ENCODE results near the gene BCL6B. TPM values are rescaled to one million over a fixed set of nuclear protein-coding genes. Genes with fewer than 3 reads are reported as not detected.

The BCL6B gene
- total RNA-seq, 2 donors from 2014 or later: 2.9 to 7.0 TPM

GRCh38 chr17:7016886-7017826, 5.7 kb upstream of the BCL6B start:
- peaks cover 18% of the 10 kb centered on the region for H3K36me3 Mint-ChIP-seq (ENCODE audit: low read depth)
- Histone ChIP-seq H3K4me3 (ENCODE audit: low read length) (no peak overlapping the region), H3K9ac (ENCODE audit: extremely low read depth, low read length, poor library complexity, severe bottlenecking) (no peak overlapping the region), H3K36me3 (ENCODE audit: control insufficient read depth, insufficient read depth, low read length) (peaks cover 3% of the 10 kb centered on the region), H3K9me3 (ENCODE audit: control insufficient read depth, low read length) (no peaks in the 10 kb centered on the region), H3K4me1 (ENCODE audit: control insufficient read depth, insufficient read depth, low read length) (no peaks in the 10 kb centered on the region), H3K27ac (ENCODE audit: low read depth, low read length) (no peak overlapping the region), H3K27me3 (ENCODE audit: control insufficient read depth, insufficient read depth, low read length, poor library complexity, severe bottlenecking) (peaks cover 16% of the 10 kb centered on the region)
- TF ChIP-seq CTCF (conservative IDR thresholded peaks at IDR 0.05): no peak
- H3K27ac Mint-ChIP-seq: no peak overlapping the region
- H3K4me3 Mint-ChIP-seq: no peak overlapping the region
- H3K27me3 Mint-ChIP-seq (ENCODE audit: insufficient read depth): peaks cover 17% of the 10 kb centered on the region
- H3K9me3 Mint-ChIP-seq: no peaks in the 10 kb centered on the region
- WGBS, 2 experiments (ENCODE audit: insufficient coverage in 1 of 2, insufficient read length in 1 of 2): 92 to 93% methylated on average over 11 to 20 of the region's 20 CpGs
- peak; percentile 48 for DNase-seq
- peaks cover 30% of the 10 kb centered on the region for H3K4me1 Mint-ChIP-seq

DNA sequence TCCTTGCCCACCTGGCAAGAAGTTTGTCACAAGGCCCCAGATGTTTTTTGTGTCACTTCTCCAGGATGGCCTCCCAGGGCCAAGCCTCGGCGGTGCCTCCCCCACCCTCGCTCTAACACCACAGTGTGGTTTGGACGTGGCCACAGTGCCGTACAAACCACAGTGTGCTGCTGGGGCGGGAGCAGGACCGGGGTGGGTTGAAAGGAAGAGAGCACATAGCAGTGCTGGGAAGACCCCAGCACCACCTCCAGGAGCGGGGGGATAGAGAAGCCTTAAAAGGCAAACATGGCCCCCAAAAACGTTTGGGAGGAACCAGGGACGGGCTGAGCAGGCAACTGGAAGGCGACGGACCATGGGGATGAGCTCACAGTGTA, 5.0 kb upstream of the BCL6B start:
- DNase-seq: peak; percentile 45
- Mint-ChIP-seq H3K36me3 (ENCODE audit: low read depth) (peaks cover 18% of the 10 kb centered on the region), H3K9me3 (no peaks in the 10 kb centered on the region), H3K4me3 (no peak overlapping the region), H3K27me3 (ENCODE audit: insufficient read depth) (peaks cover 24% of the 10 kb centered on the region), H3K27ac (peak overlapping the region; percentile 74), H3K4me1 (peaks cover 30% of the 10 kb centered on the region)
- Histone ChIP-seq H3K27me3 (ENCODE audit: control insufficient read depth, insufficient read depth, low read length, poor library complexity, severe bottlenecking) (peaks cover 23% of the 10 kb centered on the region), H3K9me3 (ENCODE audit: control insufficient read depth, low read length) (no peaks in the 10 kb centered on the region), H3K9ac (ENCODE audit: extremely low read depth, low read length, poor library complexity, severe bottlenecking) (no peak overlapping the region), H3K4me3 (ENCODE audit: low read length) (no peak overlapping the region), H3K4me1 (ENCODE audit: control insufficient read depth, insufficient read depth, low read length) (no peaks in the 10 kb centered on the region), H3K27ac (ENCODE audit: low read depth, low read length) (no peak overlapping the region), H3K36me3 (ENCODE audit: control insufficient read depth, insufficient read depth, low read length) (peaks cover 3% of the 10 kb centered on the region)
- 95% methylated on average over 6 to 12 of the region's 12 CpGs for WGBS, 2 experiments (ENCODE audit: insufficient coverage in 1 of 2, insufficient read length in 1 of 2)
- no peak for TF ChIP-seq CTCF (conservative IDR thresholded peaks at IDR 0.05)

GRCh38 chr17:7018331-7018964, 4.4 kb upstream of the BCL6B start:
- H3K27me3 Mint-ChIP-seq (ENCODE audit: insufficient read depth): peaks cover 30% of the 10 kb centered on the region
- peaks cover 5% of the 10 kb centered on the region for H3K9me3 Mint-ChIP-seq
- peaks cover 28% of the 10 kb centered on the region for H3K4me1 Mint-ChIP-seq
- Histone ChIP-seq H3K9ac (ENCODE audit: extremely low read depth, low read length, poor library complexity, severe bottlenecking) (no peak overlapping the region), H3K9me3 (ENCODE audit: control insufficient read depth, low read length) (no peaks in the 10 kb centered on the region), H3K4me1 (ENCODE audit: control insufficient read depth, insufficient read depth, low read length) (no peaks in the 10 kb centered on the region), H3K27me3 (ENCODE audit: control insufficient read depth, insufficient read depth, low read length, poor library complexity, severe bottlenecking) (peaks cover 29% of the 10 kb centered on the region), H3K27ac (ENCODE audit: low read depth, low read length) (no peak overlapping the region), H3K36me3 (ENCODE audit: control insufficient read depth, insufficient read depth, low read length) (peaks cover 3% of the 10 kb centered on the region), H3K4me3 (ENCODE audit: low read length) (no peak overlapping the region)
- no peak for TF ChIP-seq CTCF (conservative IDR thresholded peaks at IDR 0.05)
- 80 to 88% methylated on average over 2 to 10 of the region's 10 CpGs for WGBS, 2 experiments (ENCODE audit: insufficient coverage in 1 of 2, insufficient read length in 1 of 2)
- DNase-seq: peak; percentile 52
- H3K36me3 Mint-ChIP-seq (ENCODE audit: low read depth): peaks cover 16% of the 10 kb centered on the region
- no peak overlapping the region for H3K4me3 Mint-ChIP-seq
- peak overlapping the region; percentile 23 for H3K27ac Mint-ChIP-seq
